K562 (cell line): ENCODE data around the gene VAPB. TPM values are rescaled to one million over a fixed set of nuclear protein-coding genes. Genes with fewer than 3 reads are reported as not detected.

Source experiments
- ARHGAP35 ChIP-seq: fragments of 450-650 bp; IDR thresholded peaks from 2 replicates; pipeline ENCODE4 v1.6.1; 2018; ENCODE audit not compliant: partially characterized antibody
- BHLHE40 ChIP-seq: IDR thresholded peaks from 2 replicates; pipeline ENCODE4 v1.6.1; 2011; ENCODE audit warnings: low read length, improper control_type of control experiment
- CEBPG ChIP-seq, 3 experiments: fragments of 200-800 bp in 1 of 3; sonication (Bioruptor generic) in 1 of 3; sonication (generic) in 1 of 3; formaldehyde crosslinking in 1 of 3; IDR thresholded peaks in 2 of 3; conservative IDR thresholded peaks in 1 of 3; 2 replicates each; pipeline versions ENCODE4 v1.6.1 to v1.8.0; 2016 to 2022; ENCODE audit warnings: missing compliant biosample characterization in 2 of 3, missing genetic modification characterization in 2 of 3, mild to moderate bottlenecking in 1 of 3, missing genetic modification reagents in 1 of 3
- CHD4 ChIP-seq: fragments of 200-600 bp; sonication (generic); IDR thresholded peaks from 3 replicates; pipeline ENCODE4 v1.6.1; 2012; ENCODE audit warnings: low read depth, mild to moderate bottlenecking, mixed read lengths, low read length, inconsistent platforms; ENCODE audit not compliant: insufficient read depth, insufficient replicate concordance, poor library complexity, severe bottlenecking
- CREM ChIP-seq: IDR thresholded peaks from 2 replicates; pipeline ENCODE4 v1.6.1; 2014; ENCODE audit warnings: antibody characterized with exemption, low read depth
- CXXC5 ChIP-seq: fragments of 250-450 bp; sonication (Bioruptor Pico); IDR thresholded peaks from 2 replicates; pipeline ENCODE4 v1.8.0; 2022; ENCODE audit warnings: inconsistent platforms, mild to moderate bottlenecking, moderate library complexity
- E2F8 ChIP-seq: fragments of 450-650 bp; IDR thresholded peaks from 2 replicates; pipeline ENCODE4 v1.7.1; 2018; ENCODE audit warnings: mild to moderate bottlenecking, low read depth; ENCODE audit not compliant: partially characterized antibody
- GABPA ChIP-seq: fragments of 200-800 bp; sonication (Bioruptor generic); conservative IDR thresholded peaks from 2 replicates; pipeline ENCODE4 v1.6.1; 2016; ENCODE audit warnings: low read depth, missing genetic modification characterization, missing compliant biosample characterization
- HBP1 ChIP-seq: fragments of 450-650 bp; formaldehyde crosslinking; IDR thresholded peaks from 2 replicates; pipeline ENCODE4 v1.4.0; 2022; ENCODE audit warnings: missing genetic modification characterization
- HNRNPLL ChIP-seq: fragments of 200-400 bp; formaldehyde crosslinking; IDR thresholded peaks from 2 replicates; pipeline ENCODE4 v1.6.1; 2017; ENCODE audit warnings: low read length, low read depth, mild to moderate bottlenecking; ENCODE audit not compliant: poor library complexity, severe bottlenecking
- MEIS2 ChIP-seq: fragments of 450-650 bp; IDR thresholded peaks from 2 replicates; pipeline ENCODE4 v1.6.1; 2014; ENCODE audit warnings: mild to moderate bottlenecking; ENCODE audit not compliant: partially characterized antibody
- SP1 ChIP-seq: sonication (generic); formaldehyde crosslinking; IDR thresholded peaks from 2 replicates; pipeline ENCODE4 v1.8.1; 2022; ENCODE audit warnings: mild to moderate bottlenecking, missing genetic modification reagents
- ZBTB49 ChIP-seq: sonication (generic); formaldehyde crosslinking; IDR thresholded peaks from 2 replicates; pipeline ENCODE4 v1.8.0; 2022; ENCODE audit warnings: missing genetic modification reagents, mild to moderate bottlenecking, borderline replicate concordance
- ZMIZ1 ChIP-seq, 2 experiments: fragments of 150-350 bp in 1 of 2; IDR thresholded peaks; 2 replicates each; pipeline ENCODE4 v1.6.1; 2012 to 2016; ENCODE audit warnings: low read depth in 2 of 2, low read length in 2 of 2, mild to moderate bottlenecking in 1 of 2, moderate library complexity in 1 of 2
- ZNF644 ChIP-seq: fragments of 200-800 bp; sonication (Bioruptor generic); IDR thresholded peaks from 2 replicates; pipeline ENCODE4 v1.6.1; 2016; ENCODE audit warnings: low read depth, missing genetic modification characterization, missing compliant biosample characterization
- polyA plus RNA-seq, 8 experiments: library from polyadenylated mRNA; depleted of rRNA in 4 of 8; stranded (reverse) in 5 of 8; unstranded in 3 of 8; fragments of >200 nt; fragmentation: Nextera tagmentation in 2 of 8; fragmentation: Illumina TruSeq in 1 of 8; extraction: Ambion mirVana in 2 of 8; extraction: Trizol in 1 of 8; gene quantifications; 2 replicates each; pipeline versions ENCODE4 v1.2.1 to v1.2.3, GENCODE V29; 2011 to 2014; ENCODE audit warnings: inconsistent platforms in 1 of 8, missing spikeins in 1 of 8
- total RNA-seq, 7 experiments: library from RNA; depleted of rRNA in 6 of 7; stranded (reverse); fragments of >200 nt in 6 of 7; fragmentation: Illumina TruSeq in 2 of 7; extraction: Trizol in 2 of 7; gene quantifications; 2 replicates each; pipeline versions ENCODE4 v1.2.1 to v1.2.3, GENCODE V29; 2011 to 2021; ENCODE audit warnings: low replicate concordance in 1 of 7

The VAPB gene
- total and polyA plus RNA-seq, 9 of the 15 experiments (the other 6 are each of a cell fraction or from before 2014, with no cell fraction given), result 3.4 to 51.0 (median 27.9) TPM

- TF ChIP-seq CEBPG (CRISPR knock-in tag; IDR thresholded peaks at IDR 0.05) (no peak), CEBPG (tag; conservative IDR thresholded peaks at IDR 0.05 in 1 of 2, IDR thresholded peaks at IDR 0.05 in 1 of 2) (no peak), E2F8 (no peak), CREM (peak; percentile 80), SP1 (peak; percentile 53; the same call in 1 of the 2 replicates), ZNF644 (0 out of 2 replicates have a peak, but pooled peaks have one; percentile 9), ZBTB49 (no peak), GABPA (tag) (peak; percentile 50), CXXC5 (peak; percentile 100), MEIS2 (peak; percentile 88), ZMIZ1 (IDR thresholded peaks at IDR 0.05; ENCODE audit: low read depth in 2 of 2, low read length in 2 of 2) (0 out of 4 replicates have a peak, but pooled peaks of 1 of the 2 experiments have one; percentile 14), HNRNPLL (peak; percentile 70), ARHGAP35 (no peak), BHLHE40 (peak; percentile 73), HBP1 (no peak), CHD4 (no peak)
Observed at GRCh38 chr20:58388882-58389323, at the start of gene VAPB (continued).
